Mesendoderm (in vitro differentiated cells): ENCODE results near the gene PPP1R9B.

Experiments
- DNase-seq: peaks from one replicate; pipeline ENCODE4 v3.0.0; 2013
- H2AK5ac ChIP-seq: 2 replicates; pipeline ENCODE4 v1.6.1; 2013; ENCODE audit warnings: low read length, inconsistent platforms
- H2BK120ac ChIP-seq: 2 replicates; pipeline ENCODE4 v1.6.1; 2013; ENCODE audit warnings: low read depth, mild to moderate bottlenecking, low read length, moderate library complexity, mixed read lengths
- H2BK15ac ChIP-seq: replicated peaks from 2 replicates; pipeline ENCODE4 v1.6.1; 2013; ENCODE audit warnings: low read depth, mild to moderate bottlenecking, moderate library complexity
- H2BK5ac ChIP-seq: 2 replicates; pipeline ENCODE4 v1.6.1; 2013; ENCODE audit warnings: low read length, inconsistent platforms
- H3K18ac ChIP-seq: 2 replicates; pipeline ENCODE4 v1.6.1; 2013; ENCODE audit warnings: mild to moderate bottlenecking, low read length, mixed read lengths
- H3K23ac ChIP-seq: one replicate; pipeline ENCODE4 v1.6.1; 2013; ENCODE audit warnings: low read length
- H3K27ac ChIP-seq: 2 replicates; pipeline ENCODE4 v1.5.1; 2013; ENCODE audit warnings: low read depth, mild to moderate bottlenecking, inconsistent platforms, low read length, moderate library complexity
- H3K27me3 ChIP-seq: 2 replicates; pipeline ENCODE4 v1.6.1; 2013; ENCODE audit warnings: low read length, control low read depth, mild to moderate bottlenecking, inconsistent platforms; ENCODE audit not compliant: insufficient read depth, poor library complexity
- H3K36me3 ChIP-seq: 2 replicates; pipeline ENCODE4 v1.6.1; 2013; ENCODE audit warnings: low read length, inconsistent platforms; ENCODE audit not compliant: control insufficient read depth, insufficient read depth
- H3K4ac ChIP-seq: one replicate; pipeline ENCODE4 v1.6.1; 2013; ENCODE audit warnings: low read depth, mild to moderate bottlenecking, low read length, moderate library complexity
- H3K4me1 ChIP-seq: 2 replicates; pipeline ENCODE4 v1.6.1; 2013; ENCODE audit warnings: low read depth, low read length, inconsistent platforms; ENCODE audit not compliant: control insufficient read depth
- H3K4me2 ChIP-seq: 2 replicates; pipeline ENCODE4 v1.6.1; 2013; ENCODE audit warnings: low read length
- H3K4me3 ChIP-seq: 2 replicates; pipeline ENCODE4 v1.5.1; 2013; ENCODE audit warnings: mild to moderate bottlenecking, low read length
- H3K56ac ChIP-seq: one replicate; pipeline ENCODE4 v1.6.1; 2013; ENCODE audit warnings: low read length
- H3K79me1 ChIP-seq: 2 replicates; pipeline ENCODE4 v1.6.1; 2013; ENCODE audit warnings: low read length, inconsistent platforms
- H3K79me2 ChIP-seq: 2 replicates; pipeline ENCODE4 v1.6.1; 2013; ENCODE audit warnings: mild to moderate bottlenecking, low read length; ENCODE audit not compliant: control insufficient read depth, insufficient read depth
- H3K9ac ChIP-seq: 2 replicates; pipeline ENCODE4 v1.6.1; 2013; ENCODE audit warnings: low read length, inconsistent platforms
- H4K5ac ChIP-seq: one replicate; pipeline ENCODE4 v1.6.1; 2013; ENCODE audit warnings: low read length
- H4K8ac ChIP-seq: one replicate; pipeline ENCODE4 v1.6.1; 2013; ENCODE audit warnings: low read depth, mild to moderate bottlenecking, control low read depth, low read length, moderate library complexity
- WGBS: extraction: QIAGEN DNeasy Blood & Tissue Kit; methylation state at CpG from one replicate; pipeline ENCODE4 v1.1.7; 2013; ENCODE audit warnings: low lambda C conversion rate, missing lambda C conversion rate; ENCODE audit not compliant: insufficient coverage; ENCODE audit errors: extremely low coverage; 5-methylcytosine and 5-hydroxymethylcytosine counted together

PPP1R9B gene

GRCh38 chr17:50129728-50130558, 20.5 kb downstream of the PPP1R9B start, which contains the start of gene SAMD14:
Gene SAMD14 (minus strand): TSS chr17:50130160. CDS start chr17:50124959, 5,201 bp downstream.
- H3K56ac ChIP-seq = peak within 1 kb of the TSS; percentile 91
- no peak within 1 kb of the TSS for H4K5ac ChIP-seq
- H4K8ac ChIP-seq = no peak within 1 kb of the TSS
- no CpG with 5 or more reads among the region's 84 CpGs for WGBS
- H3K18ac ChIP-seq = peak within 1 kb of the TSS; percentile 25
- peak within 1 kb of the TSS; percentile 67 for H3K9ac ChIP-seq
- DNase-seq = peak; percentile 78
- peak within 1 kb of the TSS; percentile 61 for H2BK5ac ChIP-seq
- H3K23ac ChIP-seq = peak within 1 kb of the TSS; percentile 57
- H3K4me3 ChIP-seq = peak within 1 kb of the TSS; percentile 62
- H3K27ac ChIP-seq = peak within 1 kb of the TSS; percentile 56
- H3K4me2 ChIP-seq = peak within 1 kb of the TSS; percentile 99
- no peaks in the 10 kb centered on the region for H3K27me3 ChIP-seq
- H3K36me3 ChIP-seq = no peaks in the 10 kb centered on the region
- no peaks in the 10 kb centered on the region for H3K79me1 ChIP-seq
- peaks cover 10% of the 10 kb centered on the region for H3K4me1 ChIP-seq
- H3K79me2 ChIP-seq = no peaks in the 10 kb centered on the region
- no peak within 1 kb of the TSS for H2BK120ac ChIP-seq
- no peak within 1 kb of the TSS for H2AK5ac ChIP-seq
- peak within 1 kb of the TSS; percentile 42 for H2BK15ac ChIP-seq
- peak within 1 kb of the TSS; percentile 87 for H3K4ac ChIP-seq

GRCh38 chr17:50129353-50129727, 21.1 kb downstream of the PPP1R9B start:
- Histone ChIP-seq H3K23ac (no peak overlapping the region), H2AK5ac (no peak overlapping the region), H3K36me3 (no peaks in the 10 kb centered on the region), H2BK120ac (no peak overlapping the region), H2BK5ac (no peak overlapping the region), H2BK15ac (peak overlapping the region; percentile 42), H3K79me1 (no peaks in the 10 kb centered on the region), H3K79me2 (no peaks in the 10 kb centered on the region), H3K27me3 (no peaks in the 10 kb centered on the region), H3K18ac (peak overlapping the region; percentile 25), H4K5ac (no peak overlapping the region), H3K4me2 (peak overlapping the region; percentile 75), H3K9ac (peak overlapping the region; percentile 59), H3K4ac (peak overlapping the region; percentile 87), H3K4me1 (peaks cover 10% of the 10 kb centered on the region), H3K27ac (no peak overlapping the region), H3K56ac (peak overlapping the region; percentile 84), H3K4me3 (peak overlapping the region; percentile 40), H4K8ac (no peak overlapping the region)
- DNase-seq = no peak
- no CpG with 5 or more reads among the region's 31 CpGs for WGBS

- DNase-seq = peak; percentile 91
- H4K8ac ChIP-seq = no peak overlapping the region
- peak overlapping the region; percentile 87 for H3K4ac ChIP-seq
- peak overlapping the region; percentile 56 for H3K27ac ChIP-seq
- no peaks in the 10 kb centered on the region for H3K79me1 ChIP-seq
- no peaks in the 10 kb centered on the region for H3K79me2 ChIP-seq
- peak overlapping the region; percentile 57 for H3K23ac ChIP-seq
- H3K4me2 ChIP-seq = peak overlapping the region; percentile 99
- H3K27me3 ChIP-seq = no peaks in the 10 kb centered on the region
- H3K18ac ChIP-seq = peak overlapping the region; percentile 25
- no peak overlapping the region for H2BK120ac ChIP-seq
- H3K36me3 ChIP-seq = no peaks in the 10 kb centered on the region
- peak overlapping the region; percentile 91 for H3K56ac ChIP-seq
- H3K4me3 ChIP-seq = peak overlapping the region; percentile 62
- H4K5ac ChIP-seq = no peak overlapping the region
- H3K4me1 ChIP-seq = peaks cover 10% of the 10 kb centered on the region
- no CpG with 5 or more reads among the region's 32 CpGs for WGBS
- H2BK5ac ChIP-seq = peak overlapping the region; percentile 61
- peak overlapping the region; percentile 67 for H3K9ac ChIP-seq
- no peak overlapping the region for H2AK5ac ChIP-seq
- H2BK15ac ChIP-seq = no peak overlapping the region
Measured at GRCh38 chr17:50128441-50129352, 21.8 kb downstream of the PPP1R9B start.

DNA sequence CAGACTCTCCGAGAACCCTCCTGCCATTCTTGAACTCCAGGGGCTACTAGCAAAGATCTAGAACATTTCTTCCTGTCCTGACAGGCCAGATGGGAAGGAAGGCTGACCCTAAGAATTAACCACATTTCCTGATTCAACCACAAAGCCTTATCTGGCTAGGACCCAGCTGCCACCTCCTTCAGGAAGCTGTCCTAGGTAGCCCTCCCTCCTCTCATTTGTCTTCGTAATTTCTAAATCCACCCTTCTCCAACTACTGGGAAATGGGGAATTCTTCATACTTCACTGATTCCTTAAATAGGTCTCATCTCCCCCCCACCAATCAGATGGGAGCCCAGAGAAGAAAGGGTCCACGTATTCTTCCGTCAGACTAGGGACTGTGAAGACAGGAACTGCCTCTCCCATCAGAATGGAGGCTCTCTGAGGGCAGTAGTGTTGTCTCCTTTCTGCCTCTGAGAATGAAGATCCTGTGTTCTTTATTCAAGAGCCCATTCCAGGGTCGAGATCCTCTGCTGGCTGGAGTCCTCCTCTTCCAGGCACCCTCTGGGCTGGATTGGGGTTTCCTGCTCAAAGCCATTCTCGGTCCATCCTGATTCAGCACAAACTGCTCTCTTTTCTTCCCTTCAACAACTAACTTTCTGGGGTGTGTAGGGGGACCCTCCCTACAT, 22.6 kb downstream of the PPP1R9B start:
- Histone ChIP-seq H3K79me1 (no peaks in the 10 kb centered on the region), H3K56ac (peak overlapping the region; percentile 91), H2BK120ac (no peak overlapping the region), H3K23ac (no peak overlapping the region), H3K9ac (no peak overlapping the region), H2AK5ac (no peak overlapping the region), H3K4ac (no peak overlapping the region), H3K27me3 (no peaks in the 10 kb centered on the region), H4K8ac (no peak overlapping the region), H3K4me1 (peaks cover 15% of the 10 kb centered on the region), H3K18ac (peak overlapping the region; percentile 20), H2BK15ac (no peak overlapping the region), H3K79me2 (no peaks in the 10 kb centered on the region), H3K36me3 (no peaks in the 10 kb centered on the region), H2BK5ac (no peak overlapping the region), H3K27ac (no peak overlapping the region), H3K4me3 (no peak overlapping the region), H4K5ac (no peak overlapping the region), H3K4me2 (no peak overlapping the region)
- no CpG with 5 or more reads among the region's 6 CpGs for WGBS
- DNase-seq = peak; percentile 63

GRCh38 chr17:50125420-50125997, 25.0 kb downstream of the PPP1R9B start:
- H2BK120ac ChIP-seq = no peak overlapping the region
- no peak for DNase-seq
- H3K4ac ChIP-seq = no peak overlapping the region
- no peak overlapping the region for H3K4me3 ChIP-seq
- no peaks in the 10 kb centered on the region for H3K79me2 ChIP-seq
- no peak overlapping the region for H4K8ac ChIP-seq
- no peak overlapping the region for H3K27ac ChIP-seq
- no CpG with 5 or more reads among the region's 4 CpGs for WGBS
- H3K18ac ChIP-seq = no peak overlapping the region
- H3K9ac ChIP-seq = no peak overlapping the region
- H2BK5ac ChIP-seq = no peak overlapping the region
- no peak overlapping the region for H2BK15ac ChIP-seq
- H3K23ac ChIP-seq = no peak overlapping the region
- no peak overlapping the region for H3K56ac ChIP-seq
- H3K4me1 ChIP-seq = peaks cover 12% of the 10 kb centered on the region
- H3K79me1 ChIP-seq = no peaks in the 10 kb centered on the region
- no peak overlapping the region for H2AK5ac ChIP-seq
- H3K36me3 ChIP-seq = no peaks in the 10 kb centered on the region
- no peak overlapping the region for H4K5ac ChIP-seq
- no peaks in the 10 kb centered on the region for H3K27me3 ChIP-seq
- no peak overlapping the region for H3K4me2 ChIP-seq
